Measurements from ENCODE around the gene DGKI.

The DGKI gene

GRCh38 chr7:137393570-137393969 is 453.2 kb downstream of the DGKI start:
- Mint-ChIP-seq H3K4me3 (no peak overlapping the region), H3K27ac (ENCODE audit: low read depth) (no peak overlapping the region), H3K9me3 (peaks cover 16% of the 10 kb centered on the region), H3K27me3 (no peaks in the 10 kb centered on the region), H3K36me3 (ENCODE audit: insufficient read depth) (no peaks in the 10 kb centered on the region), H3K4me1 (no peaks in the 10 kb centered on the region)
- ATAC-seq (replicated peaks; ENCODE audit: extremely low read depth, poor library complexity, severe bottlenecking): no peak
- no peak for DNase-seq (ENCODE audit: low spot score in 2 of 2)

GRCh38 chr7:137390076-137390475 is 456.7 kb downstream of the DGKI start:
- H3K4me1 Mint-ChIP-seq: no peaks in the 10 kb centered on the region
- DNase-seq (ENCODE audit: low spot score in 2 of 2) (no peak), ATAC-seq (replicated peaks; ENCODE audit: extremely low read depth, poor library complexity, severe bottlenecking) (no peak)
- H3K36me3 Mint-ChIP-seq (ENCODE audit: insufficient read depth): peaks cover 1% of the 10 kb centered on the region
- H3K27me3 Mint-ChIP-seq: no peaks in the 10 kb centered on the region
- peaks cover 16% of the 10 kb centered on the region for H3K9me3 Mint-ChIP-seq
- H3K4me3 Mint-ChIP-seq: no peak overlapping the region
- no peak overlapping the region for H3K27ac Mint-ChIP-seq (ENCODE audit: low read depth)

- H3K27me3 Mint-ChIP-seq: no peaks in the 10 kb centered on the region
- H3K36me3 Mint-ChIP-seq (ENCODE audit: insufficient read depth): peaks cover 1% of the 10 kb centered on the region
- no peak overlapping the region for H3K4me3 Mint-ChIP-seq
- ATAC-seq (replicated peaks; ENCODE audit: extremely low read depth, poor library complexity, severe bottlenecking) (no peak), DNase-seq (ENCODE audit: low spot score in 2 of 2) (no peak)
- H3K4me1 Mint-ChIP-seq: no peaks in the 10 kb centered on the region
- peaks cover 11% of the 10 kb centered on the region for H3K9me3 Mint-ChIP-seq
- no peak overlapping the region for H3K27ac Mint-ChIP-seq (ENCODE audit: low read depth)
Measured at GRCh38 chr7:137388916-137389315, 457.9 kb downstream of the DGKI start.

- H3K36me3 Mint-ChIP-seq (ENCODE audit: insufficient read depth): peaks cover 1% of the 10 kb centered on the region
- no peak overlapping the region for H3K4me3 Mint-ChIP-seq
- ATAC-seq (replicated peaks; ENCODE audit: extremely low read depth, poor library complexity, severe bottlenecking) (no peak), DNase-seq (ENCODE audit: low spot score in 2 of 2) (no peak)
- no peak overlapping the region for H3K27ac Mint-ChIP-seq (ENCODE audit: low read depth)
- no peaks in the 10 kb centered on the region for H3K4me1 Mint-ChIP-seq
- H3K9me3 Mint-ChIP-seq: peaks cover 11% of the 10 kb centered on the region
- H3K27me3 Mint-ChIP-seq: no peaks in the 10 kb centered on the region
Measured at GRCh38 chr7:137386966-137387365, 459.8 kb downstream of the DGKI start.

GRCh38 chr7:137381045-137381444 is 465.7 kb downstream of the DGKI start:
- H3K4me1 Mint-ChIP-seq: no peaks in the 10 kb centered on the region
- H3K36me3 Mint-ChIP-seq (ENCODE audit: insufficient read depth): peaks cover 1% of the 10 kb centered on the region
- ATAC-seq (replicated peaks; ENCODE audit: extremely low read depth, poor library complexity, severe bottlenecking) (no peak), DNase-seq (ENCODE audit: low spot score in 2 of 2) (no peak)
- peaks cover 6% of the 10 kb centered on the region for H3K9me3 Mint-ChIP-seq
- no peak overlapping the region for H3K4me3 Mint-ChIP-seq
- H3K27me3 Mint-ChIP-seq: no peaks in the 10 kb centered on the region
- no peak overlapping the region for H3K27ac Mint-ChIP-seq (ENCODE audit: low read depth)

GRCh38 chr7:137373507-137373906 is 473.3 kb downstream of the DGKI start:
- DNase-seq (ENCODE audit: low spot score in 2 of 2): no peak
- no peak for ATAC-seq (replicated peaks; ENCODE audit: extremely low read depth, poor library complexity, severe bottlenecking)
- H3K9me3 Mint-ChIP-seq: peaks cover 6% of the 10 kb centered on the region
- no peaks in the 10 kb centered on the region for H3K27me3 Mint-ChIP-seq
- no peak overlapping the region for H3K27ac Mint-ChIP-seq (ENCODE audit: low read depth)
- no peaks in the 10 kb centered on the region for H3K4me1 Mint-ChIP-seq
- no peaks in the 10 kb centered on the region for H3K36me3 Mint-ChIP-seq (ENCODE audit: insufficient read depth)
- H3K4me3 Mint-ChIP-seq: no peak overlapping the region

- no peaks in the 10 kb centered on the region for H3K27me3 Mint-ChIP-seq
- no peak for DNase-seq (ENCODE audit: low spot score in 2 of 2)
- no peak overlapping the region for H3K4me3 Mint-ChIP-seq
- H3K27ac Mint-ChIP-seq (ENCODE audit: low read depth): no peak overlapping the region
- H3K36me3 Mint-ChIP-seq (ENCODE audit: insufficient read depth): no peaks in the 10 kb centered on the region
- no peaks in the 10 kb centered on the region for H3K9me3 Mint-ChIP-seq
- no peak for ATAC-seq (replicated peaks; ENCODE audit: extremely low read depth, poor library complexity, severe bottlenecking)
- no peaks in the 10 kb centered on the region for H3K4me1 Mint-ChIP-seq
Measured at GRCh38 chr7:137371616-137372015, 475.2 kb downstream of the DGKI start.

GRCh38 chr7:137366995-137367394 is 479.8 kb downstream of the DGKI start:
- DNase-seq (ENCODE audit: low spot score in 2 of 2) (no peak), ATAC-seq (replicated peaks; ENCODE audit: extremely low read depth, poor library complexity, severe bottlenecking) (no peak)
- Mint-ChIP-seq H3K27me3 (no peaks in the 10 kb centered on the region), H3K4me3 (no peak overlapping the region), H3K27ac (ENCODE audit: low read depth) (no peak overlapping the region), H3K4me1 (no peaks in the 10 kb centered on the region), H3K36me3 (ENCODE audit: insufficient read depth) (no peaks in the 10 kb centered on the region), H3K9me3 (peaks cover 18% of the 10 kb centered on the region)

GRCh38 chr7:137363683-137364082 is 483.1 kb downstream of the DGKI start:
- Mint-ChIP-seq H3K4me3 (no peak overlapping the region), H3K27me3 (no peaks in the 10 kb centered on the region), H3K27ac (ENCODE audit: low read depth) (no peak overlapping the region), H3K4me1 (no peaks in the 10 kb centered on the region), H3K9me3 (peaks cover 24% of the 10 kb centered on the region), H3K36me3 (ENCODE audit: insufficient read depth) (no peaks in the 10 kb centered on the region)
- DNase-seq (ENCODE audit: low spot score in 2 of 2): no peak
- ATAC-seq (replicated peaks; ENCODE audit: extremely low read depth, poor library complexity, severe bottlenecking): no peak

- H3K4me3 Mint-ChIP-seq: no peak overlapping the region
Measured at GRCh38 chr7:137360087-137360679, 486.6 kb downstream of the DGKI start.

GRCh38 chr7:137354961-137355360 is 491.8 kb downstream of the DGKI start:
- no peaks in the 10 kb centered on the region for H3K9me3 Mint-ChIP-seq
- no peak overlapping the region for H3K27ac Mint-ChIP-seq (ENCODE audit: low read depth)
- no peaks in the 10 kb centered on the region for H3K27me3 Mint-ChIP-seq
- no peak for DNase-seq (ENCODE audit: low spot score in 2 of 2)
- H3K36me3 Mint-ChIP-seq (ENCODE audit: insufficient read depth): no peaks in the 10 kb centered on the region
- H3K4me3 Mint-ChIP-seq: no peak overlapping the region
- no peaks in the 10 kb centered on the region for H3K4me1 Mint-ChIP-seq
- no peak for ATAC-seq (replicated peaks; ENCODE audit: extremely low read depth, poor library complexity, severe bottlenecking)

More at GRCh38 chr7:137360087-137360679, 486.6 kb downstream of the DGKI start:
- Mint-ChIP-seq H3K27ac (ENCODE audit: low read depth) (no peak overlapping the region), H3K4me1 (no peaks in the 10 kb centered on the region), H3K36me3 (ENCODE audit: insufficient read depth) (no peaks in the 10 kb centered on the region), H3K27me3 (no peaks in the 10 kb centered on the region), H3K9me3 (peaks cover 18% of the 10 kb centered on the region)
- DNase-seq (ENCODE audit: low spot score in 2 of 2) (no peak), ATAC-seq (replicated peaks; ENCODE audit: extremely low read depth, poor library complexity, severe bottlenecking) (no peak)

- no peak for ATAC-seq (replicated peaks; ENCODE audit: extremely low read depth, poor library complexity, severe bottlenecking)
- DNase-seq (ENCODE audit: low spot score in 2 of 2): no peak
- H3K27ac Mint-ChIP-seq (ENCODE audit: low read depth): no peak overlapping the region
- H3K36me3 Mint-ChIP-seq (ENCODE audit: insufficient read depth): no peaks in the 10 kb centered on the region
- no peak overlapping the region for H3K4me3 Mint-ChIP-seq
- no peaks in the 10 kb centered on the region for H3K27me3 Mint-ChIP-seq
- no peaks in the 10 kb centered on the region for H3K9me3 Mint-ChIP-seq
- no peaks in the 10 kb centered on the region for H3K4me1 Mint-ChIP-seq
Measured at GRCh38 chr7:137354396-137354795, 492.4 kb downstream of the DGKI start.

GRCh38 chr7:137351941-137352340 is 494.8 kb downstream of the DGKI start:
- Mint-ChIP-seq H3K27me3 (no peaks in the 10 kb centered on the region), H3K4me1 (no peaks in the 10 kb centered on the region), H3K9me3 (no peaks in the 10 kb centered on the region), H3K36me3 (ENCODE audit: insufficient read depth) (no peaks in the 10 kb centered on the region), H3K4me3 (no peak overlapping the region), H3K27ac (ENCODE audit: low read depth) (no peak overlapping the region)
- ATAC-seq (replicated peaks; ENCODE audit: extremely low read depth, poor library complexity, severe bottlenecking) (no peak), DNase-seq (ENCODE audit: low spot score in 2 of 2) (no peak)
